HepG2 (cell line): ENCODE results near the gene MFRP. TPM values are rescaled to one million over a fixed set of nuclear protein-coding genes. Genes with fewer than 3 reads are reported as not detected.

ENCODE experiments used
- CHD4 ChIP-seq: fragments of 200-600 bp; sonication (generic); IDR thresholded peaks from 2 replicates; pipeline ENCODE4 v1.7.0; 2017; ENCODE audit warnings: mild to moderate bottlenecking, low read length, borderline replicate concordance
- EP300 ChIP-seq, 3 experiments: sonication (generic) in 1 of 3; formaldehyde crosslinking in 1 of 3; IDR thresholded peaks; 2 replicates each; pipeline versions ENCODE4 v1.5.1 to v1.6.1; 2011 to 2020; ENCODE audit warnings: low read depth in 2 of 3, low read length in 2 of 3, borderline replicate concordance in 1 of 3, improper control_type of control experiment in 1 of 3, mild to moderate bottlenecking in 1 of 3, missing genetic modification reagents in 1 of 3, moderate library complexity in 1 of 3
- KAT8 ChIP-seq: IDR thresholded peaks from 2 replicates; pipeline ENCODE4 v1.6.1; 2016; ENCODE audit warnings: missing genetic modification reagents, missing compliant biosample characterization
- NFE2L1 ChIP-seq: sonication (generic); formaldehyde crosslinking; IDR thresholded peaks from 2 replicates; pipeline ENCODE4 v1.4.0; 2020; ENCODE audit warnings: missing genetic modification reagents, mild to moderate bottlenecking, borderline replicate concordance
- NFIB ChIP-seq: sonication (generic); formaldehyde crosslinking; IDR thresholded peaks from 2 replicates; pipeline ENCODE4 v1.9.0; 2021; ENCODE audit warnings: missing genetic modification reagents, mild to moderate bottlenecking, borderline replicate concordance
- RXRB ChIP-seq: IDR thresholded peaks from 2 replicates; pipeline ENCODE4 v1.6.1; 2016; ENCODE audit warnings: borderline replicate concordance, missing genetic modification reagents, missing compliant biosample characterization
- THYN1 ChIP-seq: sonication (generic); formaldehyde crosslinking; IDR thresholded peaks from 2 replicates; pipeline ENCODE4 v1.8.1; 2023; ENCODE audit warnings: low read depth, mild to moderate bottlenecking, moderate library complexity, missing genetic modification reagents, borderline replicate concordance
- ZNF180 ChIP-seq: sonication (generic); formaldehyde crosslinking; IDR thresholded peaks from 2 replicates; pipeline ENCODE4 v1.4.0; 2020; ENCODE audit warnings: low read depth, missing genetic modification reagents, borderline replicate concordance
- ZNF263 ChIP-seq: sonication (generic); formaldehyde crosslinking; IDR thresholded peaks from 2 replicates; pipeline ENCODE4 v1.4.0; 2020; ENCODE audit warnings: missing genetic modification reagents
- ZNF501 ChIP-seq: sonication (generic); formaldehyde crosslinking; IDR thresholded peaks from 2 replicates; pipeline ENCODE4 v1.5.1; 2020; ENCODE audit warnings: mild to moderate bottlenecking, moderate library complexity, missing genetic modification reagents
- ZNF557 ChIP-seq: sonication (generic); formaldehyde crosslinking; IDR thresholded peaks from 2 replicates; pipeline ENCODE4 v1.4.0; 2020; ENCODE audit warnings: missing genetic modification reagents
- polyA plus RNA-seq, 8 experiments: library from polyadenylated mRNA; depleted of rRNA in 3 of 8; stranded (reverse) in 7 of 8; unstranded in 1 of 8; fragments of >200 nt; fragmentation: Illumina TruSeq in 4 of 8; extraction: Trizol in 4 of 8; gene quantifications; 2 replicates each; pipeline versions ENCODE4 v1.2.1 to v1.2.3, GENCODE V29; 2011 to 2016; ENCODE audit warnings: low read depth in 4 of 8, missing spikeins in 1 of 8, mixed read lengths in 1 of 8; ENCODE audit not compliant: insufficient read depth in 1 of 8
- total RNA-seq, 5 experiments: library from RNA; depleted of rRNA; stranded (reverse); fragments of >200 nt; fragmentation: Illumina TruSeq; extraction: Trizol; gene quantifications; 2 replicates each; pipeline ENCODE4 v1.2.3, GENCODE V29; 2016; ENCODE audit warnings: low read depth in 1 of 5
- TF ChIP-seq, protein P1 (sequence below): sonication (generic); formaldehyde crosslinking; IDR thresholded peaks from 2 replicates; pipeline ENCODE4 v1.9.0; 2022; ENCODE audit warnings: missing genetic modification reagents, mild to moderate bottlenecking, borderline replicate concordance
- TF ChIP-seq, protein P2 (sequence below): sonication (generic); formaldehyde crosslinking; IDR thresholded peaks from 2 replicates; pipeline ENCODE4 v1.5.1; 2020; ENCODE audit warnings: mild to moderate bottlenecking, moderate library complexity, missing genetic modification reagents
- TF ChIP-seq, protein P3 (sequence below): sonication (generic); formaldehyde crosslinking; IDR thresholded peaks from 2 replicates; pipeline ENCODE4 v1.4.0; 2020; ENCODE audit warnings: mild to moderate bottlenecking, missing genetic modification reagents
- TF ChIP-seq, protein P4 (sequence below): IDR thresholded peaks from 2 replicates; pipeline ENCODE4 v1.6.1; 2012; ENCODE audit warnings: low read depth, low read length, improper control_type of control experiment

Gene MFRP
- total and polyA plus RNA-seq, 2 of the 13 experiments (the other 11 are each of a cell fraction or from before 2014, with no cell fraction given): not detected

DNA sequence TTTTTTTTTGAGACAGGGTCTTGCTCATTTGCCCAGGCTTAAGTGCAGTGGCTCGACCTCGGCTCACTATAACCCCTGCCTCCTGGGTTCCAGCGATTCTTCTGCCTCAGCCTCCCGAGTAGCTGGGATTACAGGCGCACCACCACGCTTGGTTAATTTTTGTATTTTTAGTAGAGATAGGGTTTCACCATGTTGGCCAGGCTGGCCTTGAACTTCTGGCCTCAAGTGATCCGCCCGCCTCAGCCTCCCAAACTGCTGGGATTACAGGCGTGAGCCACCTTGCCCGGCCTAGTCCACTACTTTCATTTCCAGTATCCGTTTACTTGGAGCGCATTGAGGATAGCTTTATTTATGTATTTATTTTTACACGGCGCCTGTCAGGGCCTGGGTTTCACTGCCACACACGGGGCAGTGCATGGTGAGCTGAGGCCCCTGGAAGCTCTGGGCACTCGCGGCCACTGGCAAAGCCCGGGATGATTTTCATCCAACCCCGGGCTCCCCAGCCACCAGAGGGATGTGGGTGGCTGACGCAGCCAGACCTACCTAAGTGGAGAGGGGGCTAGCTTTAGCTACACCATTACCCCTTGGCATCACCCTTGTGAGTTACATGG is 23.5 kb downstream of the MFRP start (continued):
- TF ChIP-seq, protein P1, sequence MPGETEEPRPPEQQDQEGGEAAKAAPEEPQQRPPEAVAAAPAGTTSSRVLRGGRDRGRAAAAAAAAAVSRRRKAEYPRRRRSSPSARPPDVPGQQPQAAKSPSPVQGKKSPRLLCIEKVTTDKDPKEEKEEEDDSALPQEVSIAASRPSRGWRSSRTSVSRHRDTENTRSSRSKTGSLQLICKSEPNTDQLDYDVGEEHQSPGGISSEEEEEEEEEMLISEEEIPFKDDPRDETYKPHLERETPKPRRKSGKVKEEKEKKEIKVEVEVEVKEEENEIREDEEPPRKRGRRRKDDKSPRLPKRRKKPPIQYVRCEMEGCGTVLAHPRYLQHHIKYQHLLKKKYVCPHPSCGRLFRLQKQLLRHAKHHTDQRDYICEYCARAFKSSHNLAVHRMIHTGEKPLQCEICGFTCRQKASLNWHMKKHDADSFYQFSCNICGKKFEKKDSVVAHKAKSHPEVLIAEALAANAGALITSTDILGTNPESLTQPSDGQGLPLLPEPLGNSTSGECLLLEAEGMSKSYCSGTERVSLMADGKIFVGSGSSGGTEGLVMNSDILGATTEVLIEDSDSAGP (CRISPR knock-in tag): 0 out of 2 replicates have a peak, but pooled peaks have one; percentile 21
- TF ChIP-seq NFIB (CRISPR knock-in tag): no peak
- no peak for TF ChIP-seq ZNF180
- no peak for TF ChIP-seq KAT8 (CRISPR knock-in tag)
- TF ChIP-seq ZNF557: no peak
- TF ChIP-seq CHD4: peak; percentile 60; the same call in 1 of the 2 replicates
- no peak for TF ChIP-seq NFE2L1
- no peak for TF ChIP-seq THYN1 (CRISPR knock-in tag)
- no peak for TF ChIP-seq ZNF263 (CRISPR knock-in tag)
- TF ChIP-seq, protein P2, sequence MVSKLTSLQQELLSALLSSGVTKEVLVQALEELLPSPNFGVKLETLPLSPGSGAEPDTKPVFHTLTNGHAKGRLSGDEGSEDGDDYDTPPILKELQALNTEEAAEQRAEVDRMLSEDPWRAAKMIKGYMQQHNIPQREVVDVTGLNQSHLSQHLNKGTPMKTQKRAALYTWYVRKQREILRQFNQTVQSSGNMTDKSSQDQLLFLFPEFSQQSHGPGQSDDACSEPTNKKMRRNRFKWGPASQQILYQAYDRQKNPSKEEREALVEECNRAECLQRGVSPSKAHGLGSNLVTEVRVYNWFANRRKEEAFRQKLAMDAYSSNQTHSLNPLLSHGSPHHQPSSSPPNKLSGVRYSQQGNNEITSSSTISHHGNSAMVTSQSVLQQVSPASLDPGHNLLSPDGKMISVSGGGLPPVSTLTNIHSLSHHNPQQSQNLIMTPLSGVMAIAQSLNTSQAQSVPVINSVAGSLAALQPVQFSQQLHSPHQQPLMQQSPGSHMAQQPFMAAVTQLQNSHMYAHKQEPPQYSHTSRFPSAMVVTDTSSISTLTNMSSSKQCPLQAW (CRISPR knock-in tag): 0 out of 2 replicates have a peak, but pooled peaks have one; percentile 14
- TF ChIP-seq, protein P3, sequence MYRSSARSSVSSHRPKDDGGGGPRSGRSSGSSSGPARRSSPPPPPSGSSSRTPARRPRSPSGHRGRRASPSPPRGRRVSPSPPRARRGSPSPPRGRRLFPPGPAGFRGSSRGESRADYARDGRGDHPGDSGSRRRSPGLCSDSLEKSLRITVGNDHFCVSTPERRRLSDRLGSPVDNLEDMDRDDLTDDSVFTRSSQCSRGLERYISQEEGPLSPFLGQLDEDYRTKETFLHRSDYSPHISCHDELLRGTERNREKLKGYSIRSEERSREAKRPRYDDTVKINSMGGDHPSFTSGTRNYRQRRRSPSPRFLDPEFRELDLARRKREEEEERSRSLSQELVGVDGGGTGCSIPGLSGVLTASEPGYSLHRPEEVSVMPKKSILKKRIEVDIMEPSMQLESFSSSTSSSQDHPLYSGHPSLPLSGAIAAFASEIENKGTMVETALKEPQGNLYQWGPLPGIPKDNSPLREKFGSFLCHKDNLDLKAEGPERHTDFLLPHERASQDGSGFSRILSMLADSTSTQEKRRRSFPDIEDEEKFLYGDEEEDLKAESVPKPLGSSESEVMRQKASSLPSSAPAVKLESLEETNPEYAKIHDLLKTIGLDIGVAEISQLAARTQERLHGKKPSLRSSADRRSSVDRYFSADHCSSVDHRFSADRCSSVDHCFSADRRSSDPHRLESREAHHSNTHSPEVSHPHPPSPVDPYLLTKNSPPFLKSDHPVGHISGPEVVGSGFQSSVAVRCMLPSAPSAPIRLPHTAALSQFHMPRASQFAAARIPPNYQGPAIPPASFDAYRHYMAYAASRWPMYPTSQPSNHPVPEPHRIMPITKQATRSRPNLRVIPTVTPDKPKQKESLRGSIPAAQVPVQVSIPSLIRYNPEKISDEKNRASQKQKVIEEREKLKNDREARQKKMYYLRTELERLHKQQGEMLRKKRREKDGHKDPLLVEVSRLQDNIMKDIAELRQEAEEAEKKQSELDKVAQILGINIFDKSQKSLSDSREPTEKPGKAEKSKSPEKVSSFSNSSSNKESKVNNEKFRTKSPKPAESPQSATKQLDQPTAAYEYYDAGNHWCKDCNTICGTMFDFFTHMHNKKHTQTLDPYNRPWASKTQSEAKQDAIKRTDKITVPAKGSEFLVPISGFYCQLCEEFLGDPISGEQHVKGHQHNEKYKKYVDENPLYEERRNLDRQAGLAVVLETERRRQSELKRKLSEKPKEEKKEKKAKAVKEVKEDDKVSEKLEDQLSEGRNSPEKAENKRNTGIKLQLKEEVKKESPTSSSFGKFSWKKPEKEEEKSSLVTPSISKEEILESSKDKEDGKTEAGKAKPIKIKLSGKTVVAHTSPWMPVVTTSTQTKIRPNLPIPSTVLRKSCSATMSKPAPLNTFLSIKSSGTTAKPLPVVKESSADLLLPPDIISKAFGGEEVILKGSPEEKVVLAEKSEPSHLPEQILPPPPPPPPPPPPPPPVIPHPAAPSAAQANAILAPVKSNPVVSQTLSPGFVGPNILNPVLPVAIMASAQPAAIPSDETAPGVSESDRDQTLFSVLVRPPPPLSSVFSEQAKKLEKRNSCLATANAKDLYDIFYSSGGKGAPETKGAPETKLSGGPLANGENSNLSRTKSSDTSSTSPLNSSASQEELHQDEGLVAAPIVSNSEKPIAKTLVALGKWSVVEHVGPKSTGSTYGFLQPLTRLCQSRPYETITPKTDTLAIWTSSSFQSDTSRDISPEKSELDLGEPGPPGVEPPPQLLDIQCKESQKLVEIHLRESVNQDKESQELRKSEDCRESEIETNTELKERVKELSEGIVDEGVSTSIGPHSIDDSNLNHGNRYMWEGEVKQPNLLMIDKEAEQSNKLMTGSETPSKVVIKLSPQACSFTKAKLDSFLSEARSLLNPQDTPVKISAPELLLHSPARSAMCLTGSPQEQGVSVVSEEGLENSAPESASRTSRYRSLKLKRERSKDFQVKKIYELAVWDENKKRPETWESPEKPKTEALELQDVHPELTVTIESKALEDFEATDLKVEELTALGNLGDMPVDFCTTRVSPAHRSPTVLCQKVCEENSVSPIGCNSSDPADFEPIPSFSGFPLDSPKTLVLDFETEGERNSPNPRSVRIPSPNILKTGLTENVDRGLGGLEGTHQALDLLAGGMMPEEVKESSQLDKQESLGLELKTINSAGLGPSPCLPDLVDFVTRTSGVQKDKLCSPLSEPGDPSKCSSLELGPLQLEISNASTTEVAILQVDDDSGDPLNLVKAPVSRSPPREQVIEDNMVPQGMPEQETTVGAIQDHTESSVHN: no peak
- no peak for TF ChIP-seq EP300 (IDR thresholded peaks at IDR 0.05; ENCODE audit: low read depth in 2 of 2, low read length in 2 of 2)
- TF ChIP-seq EP300 (CRISPR knock-in tag; IDR thresholded peaks at IDR 0.05; ENCODE audit: borderline replicate concordance): no peak
- 0 out of 2 replicates have a peak, but pooled peaks have one; percentile 28 for TF ChIP-seq ZNF501 (CRISPR knock-in tag)
- TF ChIP-seq RXRB (CRISPR knock-in tag): no peak
- TF ChIP-seq, protein P4, sequence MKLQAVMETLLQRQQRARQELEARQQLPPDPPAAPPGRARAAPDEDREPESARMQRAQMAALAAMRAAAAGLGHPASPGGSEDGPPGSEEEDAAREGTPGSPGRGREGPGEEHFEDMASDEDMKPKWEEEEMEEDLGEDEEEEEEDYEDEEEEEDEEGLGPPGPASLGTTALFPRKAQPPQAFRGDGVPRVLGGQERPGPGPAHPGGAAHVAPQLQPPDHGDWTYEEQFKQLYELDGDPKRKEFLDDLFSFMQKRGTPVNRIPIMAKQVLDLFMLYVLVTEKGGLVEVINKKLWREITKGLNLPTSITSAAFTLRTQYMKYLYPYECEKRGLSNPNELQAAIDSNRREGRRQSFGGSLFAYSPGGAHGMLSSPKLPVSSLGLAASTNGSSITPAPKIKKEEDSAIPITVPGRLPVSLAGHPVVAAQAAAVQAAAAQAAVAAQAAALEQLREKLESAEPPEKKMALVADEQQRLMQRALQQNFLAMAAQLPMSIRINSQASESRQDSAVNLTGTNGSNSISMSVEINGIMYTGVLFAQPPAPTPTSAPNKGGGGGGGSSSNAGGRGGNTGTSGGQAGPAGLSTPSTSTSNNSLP: no peak
